HG03571 (cell line): Measurements from ENCODE around the gene HSF5.
"Not testable (repeated sequence)": the region's sequence is repeated elsewhere in the genome, so short reads cannot be mapped to it uniquely, and the experiment has no call there.

ENCODE experiments used
- ATAC-seq: cut with Tn5 transposase; IDR thresholded peaks from one replicate; pipeline ENCODE4 v1.9.1; 2021; ENCODE audit not compliant: unreplicated experiment

The HSF5 gene

DNA sequence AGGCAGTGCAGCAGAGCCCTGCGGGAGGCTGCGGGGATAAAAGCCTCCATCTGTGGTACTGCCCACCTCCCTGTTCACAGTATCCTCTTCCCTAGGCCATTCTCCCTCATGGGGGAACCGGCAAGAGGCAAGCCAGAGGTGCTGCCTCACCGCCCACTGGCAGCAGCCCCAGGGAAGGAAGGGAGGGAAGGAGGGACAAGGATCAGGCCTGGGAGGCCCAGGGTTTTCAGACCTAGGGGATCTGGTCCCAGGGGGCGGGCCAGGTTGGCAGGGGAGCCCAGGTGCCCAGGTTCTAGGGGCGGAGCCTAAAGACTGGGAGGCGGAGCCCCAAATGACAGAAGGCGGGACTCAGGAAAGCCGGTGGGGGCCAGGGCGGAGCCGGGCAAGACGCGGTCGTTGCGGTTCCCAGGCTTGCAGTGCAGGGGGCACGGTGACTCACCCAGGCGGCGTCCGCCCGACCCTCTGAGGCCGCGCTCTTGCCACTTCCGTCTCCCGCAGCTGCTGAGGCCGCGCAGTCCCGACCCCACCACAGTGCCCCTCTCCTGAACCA is 29.2 kb upstream of the HSF5 start:
- no peak for ATAC-seq

DNA sequence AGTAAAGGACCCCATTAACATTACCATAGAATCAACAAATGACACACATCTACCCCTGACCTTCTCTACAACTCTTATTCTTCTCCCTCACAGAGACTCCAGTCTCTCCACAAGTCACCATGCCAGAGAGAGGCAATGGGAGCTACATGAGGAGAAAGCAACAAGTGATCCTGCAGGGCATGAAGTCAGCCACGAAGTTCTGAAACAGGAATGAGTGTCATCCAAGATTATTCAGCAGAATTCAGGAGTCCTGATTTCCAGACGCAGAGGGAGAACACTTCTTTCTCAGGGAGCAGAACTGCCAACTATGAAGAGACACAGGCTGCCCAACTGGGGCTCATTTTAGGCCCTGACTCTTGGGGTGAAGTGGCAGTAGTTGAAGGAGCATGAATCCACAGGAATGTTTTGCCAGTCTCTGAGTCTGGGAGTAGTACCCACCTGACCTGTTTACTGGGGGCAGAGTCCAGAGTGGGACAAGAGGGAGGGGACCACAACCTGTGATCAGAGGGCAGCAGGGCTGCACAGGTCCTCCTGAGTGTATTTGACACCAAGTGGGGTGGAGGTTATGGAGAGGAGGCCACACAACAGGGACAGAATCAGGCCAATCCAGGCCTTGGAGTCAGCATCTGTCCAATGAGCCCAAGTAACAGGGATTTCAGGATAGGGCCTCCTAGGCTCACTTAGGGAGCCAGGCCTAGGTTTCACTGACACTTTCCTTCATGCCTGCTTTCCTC is 28.6 kb upstream of the HSF5 start:
- ATAC-seq, result no peak

DNA sequence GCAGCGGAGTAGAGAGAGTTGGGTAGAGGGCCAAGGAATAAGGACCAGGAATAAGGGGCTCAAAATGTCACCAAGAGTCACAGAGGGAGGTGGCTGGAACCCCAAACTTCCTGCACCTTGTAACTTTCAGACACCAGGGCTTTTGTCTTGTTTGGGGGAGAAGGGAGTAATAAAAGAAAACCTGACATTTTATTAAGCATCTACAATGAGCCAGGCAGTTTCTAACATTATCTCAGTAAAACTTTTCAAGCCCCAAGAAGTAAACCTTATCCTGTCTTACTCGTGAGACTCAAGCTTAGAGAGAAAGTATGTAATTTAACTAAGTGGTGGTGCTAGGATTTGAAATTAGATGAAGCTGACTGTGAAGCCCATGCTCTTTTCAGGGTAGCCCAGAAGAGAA is 27.1 kb upstream of the HSF5 start:
- ATAC-seq, result no peak

DNA sequence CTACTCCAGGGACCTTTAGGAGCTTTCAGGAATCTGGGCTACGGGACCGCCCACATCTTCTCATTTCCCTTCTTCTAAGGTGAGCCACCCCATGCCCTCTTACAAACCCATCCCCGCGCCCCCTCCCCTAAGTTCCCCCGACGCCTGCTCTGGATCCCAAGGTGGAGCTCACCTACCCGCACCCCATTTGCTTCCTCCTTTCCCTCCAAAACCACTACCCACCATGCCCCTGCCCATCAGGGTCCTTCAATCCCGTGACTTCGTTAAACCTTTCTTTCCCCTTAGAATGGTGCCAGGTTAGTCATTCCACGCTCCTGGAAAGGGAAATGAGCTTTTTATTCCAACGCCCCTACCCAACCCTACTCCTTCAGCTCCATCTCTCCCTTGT is 26.6 kb upstream of the HSF5 start:
- ATAC-seq, result no peak

DNA sequence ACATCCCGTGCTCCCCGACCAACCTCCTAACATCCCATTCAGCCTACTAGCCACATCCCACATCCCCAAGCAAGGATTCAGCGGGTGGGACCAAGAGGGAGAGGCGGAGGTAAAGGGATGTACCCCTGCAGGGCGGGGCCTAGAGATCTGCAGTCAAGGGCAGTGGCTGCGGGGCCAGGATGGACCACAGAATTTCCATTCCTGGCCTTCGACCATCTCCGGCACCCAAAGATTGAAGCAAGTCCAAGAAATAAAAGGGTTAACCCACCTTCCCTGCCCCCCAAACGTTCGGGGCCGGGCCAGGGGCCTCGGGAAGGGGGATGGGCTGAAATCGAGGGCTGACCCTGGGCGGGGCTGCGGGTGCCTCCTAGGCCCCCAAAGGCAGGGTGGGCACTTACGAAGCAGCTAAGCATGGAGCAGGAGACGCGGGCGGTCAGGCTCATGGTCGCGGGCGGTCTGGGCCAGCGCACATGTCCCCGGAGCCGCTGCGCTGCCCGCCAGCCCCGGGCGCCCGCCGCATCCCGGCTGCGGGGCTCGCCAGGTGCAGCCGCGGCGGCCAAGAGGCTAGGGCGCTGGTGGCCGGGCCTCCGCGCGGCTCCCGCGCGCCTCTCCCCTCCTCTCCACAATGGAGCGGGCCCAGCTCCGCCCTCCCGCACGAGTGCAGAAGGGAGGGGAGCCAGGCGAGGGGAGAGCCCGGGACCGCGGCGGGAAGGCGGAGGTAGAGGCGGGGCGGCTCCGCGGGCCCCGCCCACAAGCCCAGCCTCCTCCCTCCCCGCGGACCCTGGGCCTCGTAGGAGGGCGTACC is 26.0 kb upstream of the HSF5 start, which contains the start of gene MTMR4:
MTMR4 (minus strand) TSS at position 674 of the 805 bp plus-strand sequence; CDS start at position 443, 231 bp downstream.
- no peak for ATAC-seq

DNA sequence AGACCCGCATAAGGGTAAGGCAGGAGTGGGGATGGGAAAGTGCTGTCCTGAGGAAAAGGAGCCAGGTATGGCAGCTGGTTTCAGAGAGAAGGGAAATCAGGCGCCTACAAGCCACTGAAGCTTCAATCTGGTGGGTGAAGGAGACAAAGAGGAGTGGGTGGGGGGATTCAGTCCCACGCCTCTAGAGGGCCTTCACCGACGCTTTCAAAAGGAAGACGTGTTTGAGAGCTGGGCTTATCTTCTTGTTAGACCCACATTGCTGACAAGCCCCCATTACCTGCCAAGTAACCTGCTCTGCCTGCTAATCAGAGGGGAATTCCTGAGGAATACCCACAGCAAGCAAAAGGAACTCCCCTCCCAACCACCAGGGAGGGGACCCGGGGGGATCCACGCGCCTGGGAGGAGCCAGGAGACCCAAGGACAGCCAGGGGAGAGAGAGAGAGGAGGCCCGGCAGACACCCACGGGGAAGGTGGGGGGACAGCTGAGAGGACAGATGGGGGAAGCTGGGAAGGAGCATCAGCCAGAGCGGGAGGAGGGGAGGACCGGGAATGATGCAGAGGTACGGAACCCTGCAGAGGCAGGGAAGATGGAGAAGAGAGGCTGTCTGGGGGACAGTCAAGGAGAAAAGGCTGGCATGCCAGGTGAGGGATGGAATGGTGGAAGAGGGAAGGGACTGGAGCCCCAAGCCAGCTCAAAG is 25.2 kb upstream of the HSF5 start:
- ATAC-seq, result no peak

DNA sequence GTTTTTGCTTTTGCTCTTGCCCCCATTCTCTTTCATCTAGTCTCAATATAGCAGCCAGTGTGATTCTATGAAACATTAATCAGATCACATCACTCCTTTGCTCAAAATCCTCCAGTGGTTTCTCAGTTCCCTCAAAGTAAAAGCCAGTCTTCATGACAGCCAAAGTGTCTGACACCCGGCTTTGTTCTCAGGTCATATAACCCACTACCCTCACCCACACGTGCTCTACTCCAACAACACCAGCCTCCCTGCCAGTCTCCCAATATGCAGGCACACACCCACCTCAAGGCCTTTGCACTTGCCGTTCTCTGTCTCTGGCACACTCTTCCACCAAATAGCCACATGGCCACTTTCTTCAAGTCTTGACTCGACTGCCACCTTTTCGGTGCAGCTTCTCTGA is 21.9 kb upstream of the HSF5 start:
- no peak for ATAC-seq

DNA sequence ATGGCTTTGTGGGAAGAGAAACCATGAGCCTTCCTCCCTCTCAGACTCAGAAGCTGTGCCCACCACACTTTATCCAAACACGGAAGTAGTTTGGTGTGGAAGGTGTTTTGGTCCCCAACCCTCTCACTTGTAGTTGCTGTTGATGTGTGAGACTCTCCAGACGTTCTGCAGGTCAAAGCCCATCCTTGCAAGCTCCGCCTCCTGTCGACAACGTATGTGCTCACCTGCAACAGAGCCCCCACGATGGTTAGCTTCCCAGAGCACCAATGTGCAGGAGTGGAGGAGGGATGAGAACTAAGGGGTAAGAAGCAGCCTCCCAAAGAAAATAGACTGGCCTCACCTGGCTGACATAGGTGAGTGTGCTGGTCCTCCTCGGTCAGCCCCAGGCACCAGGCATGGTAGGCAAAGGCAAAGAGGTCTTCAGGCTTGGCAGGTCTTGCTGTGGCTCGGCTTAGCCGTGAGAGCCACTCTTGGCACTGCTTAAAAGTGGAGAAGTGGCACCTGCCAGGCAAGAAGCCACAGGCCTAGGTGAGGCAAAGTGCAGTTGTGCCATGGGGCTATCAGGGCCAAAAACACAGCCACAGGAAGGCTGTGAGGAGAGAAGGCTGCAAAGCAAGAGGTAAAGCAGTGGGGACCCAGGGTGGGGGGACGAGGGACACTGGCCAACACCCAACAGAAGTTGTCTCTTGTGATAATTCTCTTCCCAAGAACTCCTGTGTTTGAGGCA is 20.3 kb upstream of the HSF5 start:
- no peak for ATAC-seq

DNA sequence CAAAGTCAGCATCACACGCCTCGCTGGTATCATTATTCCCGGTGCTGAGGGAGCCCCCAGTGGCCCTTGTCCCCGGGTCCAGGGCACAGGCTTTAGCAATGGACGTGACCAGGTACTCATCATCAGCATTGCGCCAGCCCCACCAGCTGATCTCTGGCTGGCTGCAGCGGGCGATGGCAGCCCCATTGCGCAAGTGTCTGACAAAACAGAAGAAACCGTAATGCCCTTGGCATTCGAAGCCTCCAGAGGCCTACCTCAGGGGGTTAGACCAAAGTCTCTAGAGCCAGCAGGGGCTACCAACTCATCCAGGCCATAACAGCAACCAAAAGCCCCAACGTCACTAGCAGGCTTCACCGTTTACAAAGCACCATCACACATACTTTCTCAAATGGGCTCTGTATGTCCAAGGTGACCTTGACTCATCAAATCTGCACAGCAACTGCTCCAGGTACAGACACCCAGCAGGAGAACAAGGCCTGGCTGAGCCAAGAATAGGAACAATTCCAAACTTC is 19.0 kb upstream of the HSF5 start:
- ATAC-seq, result no peak

DNA sequence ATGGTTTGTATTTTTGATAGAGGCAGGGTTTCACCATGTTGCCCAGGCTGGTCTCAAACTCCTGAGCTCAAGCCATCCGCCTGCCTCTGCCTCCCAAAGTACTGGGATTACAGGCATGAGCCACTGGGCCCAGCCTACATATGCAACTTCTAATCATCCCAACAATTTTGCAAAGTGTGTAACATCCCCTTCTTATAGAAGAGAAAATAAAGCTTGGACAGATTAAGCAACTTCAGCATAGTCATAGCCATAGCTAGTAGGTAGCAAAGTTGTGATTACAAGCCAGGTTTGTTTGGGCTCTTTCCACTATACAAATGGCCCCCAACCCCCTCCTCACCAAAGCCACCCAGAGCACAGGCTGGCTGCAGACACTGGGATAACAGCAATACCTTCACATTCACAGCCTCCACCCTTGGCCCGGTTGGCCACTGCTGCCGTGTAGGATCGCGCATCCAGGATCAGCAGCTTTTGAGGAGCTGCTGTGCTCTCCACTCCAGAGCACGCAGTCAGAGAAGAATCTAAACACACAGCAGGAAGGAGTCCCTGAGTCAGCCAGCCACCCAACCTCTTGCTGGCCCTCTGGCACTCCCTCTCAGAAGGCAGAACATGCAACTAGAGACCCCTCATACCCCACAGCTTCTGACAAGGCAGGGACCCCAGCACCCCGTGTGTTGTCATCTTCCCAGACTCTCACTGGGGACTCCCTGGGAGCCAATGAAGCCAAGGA is 18.3 kb upstream of the HSF5 start:
- ATAC-seq, result no peak

DNA sequence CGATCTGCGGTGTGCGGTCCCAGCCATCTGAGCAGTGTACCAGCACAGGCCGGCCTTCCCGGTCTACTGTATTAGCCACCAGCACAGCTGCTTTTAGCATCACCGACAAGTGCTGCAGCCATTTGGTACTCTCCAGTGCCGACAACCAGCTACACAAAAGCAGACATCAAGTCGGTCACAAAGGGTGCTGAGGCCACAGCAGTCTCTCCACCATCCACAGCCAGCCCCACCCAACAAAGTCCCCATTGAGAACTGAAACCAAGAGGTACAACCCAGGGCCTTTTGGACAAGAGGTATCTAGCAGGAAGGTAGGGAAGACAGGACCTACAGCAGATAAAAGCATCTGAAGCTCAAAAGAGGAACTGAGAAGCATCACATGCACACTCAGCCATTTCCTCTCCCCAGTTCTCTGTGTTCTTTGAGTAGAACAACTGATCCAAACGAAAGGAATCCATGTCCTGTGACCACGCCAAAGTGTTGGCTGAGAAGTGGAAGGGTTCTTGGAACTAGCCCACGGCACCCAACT is 16.7 kb upstream of the HSF5 start:
- ATAC-seq, result peak; percentile 85

DNA sequence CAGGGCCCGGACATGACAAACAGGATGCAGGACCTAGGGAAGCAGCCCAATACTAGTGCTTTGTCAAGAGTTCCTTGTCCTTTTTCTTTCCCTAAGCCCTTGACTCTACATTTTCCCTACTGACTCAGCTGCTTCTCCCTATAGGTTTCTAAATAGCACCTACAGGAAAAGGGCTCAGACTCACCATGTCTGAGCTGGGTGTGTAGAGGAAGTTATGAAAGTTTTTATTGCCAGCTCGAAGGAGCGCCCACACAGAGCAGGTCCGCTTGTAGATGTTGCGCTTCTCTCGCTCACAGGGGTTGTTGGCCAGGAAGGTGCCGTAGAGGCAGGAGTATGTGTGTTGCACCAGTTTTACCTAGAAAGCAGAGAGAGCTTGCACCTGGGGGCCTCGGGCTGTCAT is 15.7 kb upstream of the HSF5 start:
- no peak for ATAC-seq

DNA sequence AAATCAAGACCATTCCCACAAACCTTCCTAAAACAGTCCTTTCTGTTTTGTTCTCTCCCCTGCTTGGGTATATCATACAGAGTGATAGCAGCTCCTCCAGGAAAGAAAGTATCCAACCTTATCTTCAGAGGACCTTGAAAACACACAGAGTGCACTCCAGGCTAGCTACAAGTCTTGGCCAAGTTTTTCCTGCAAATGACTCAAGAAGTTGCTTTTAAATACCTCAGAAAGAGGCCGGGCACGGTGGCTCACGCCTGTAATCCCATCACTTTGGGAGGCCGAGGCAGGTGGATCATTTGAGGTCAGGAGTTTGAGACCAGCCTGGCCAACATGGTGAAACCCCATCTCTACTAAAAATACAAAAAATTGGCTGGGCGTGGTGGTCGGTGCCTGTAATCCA is 14.9 kb upstream of the HSF5 start:
- not testable (repeated sequence) for ATAC-seq

DNA sequence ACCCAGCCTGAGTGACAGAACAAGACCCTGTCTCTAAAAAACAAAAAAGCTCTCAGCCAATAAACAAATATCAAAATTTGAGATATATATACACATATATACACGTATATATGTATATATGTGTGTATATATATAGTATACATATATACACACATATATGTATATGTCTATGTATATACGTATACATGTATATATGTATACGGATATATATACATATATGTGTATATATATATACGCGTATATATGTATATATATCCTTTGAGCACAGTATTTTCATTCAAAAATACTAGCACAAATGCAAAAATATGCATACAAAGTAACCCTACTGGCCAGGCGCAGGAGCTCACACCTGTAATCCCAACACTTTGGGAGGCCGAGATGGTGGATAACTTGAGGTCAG is 13.2 kb upstream of the HSF5 start:
- no peak for ATAC-seq

DNA sequence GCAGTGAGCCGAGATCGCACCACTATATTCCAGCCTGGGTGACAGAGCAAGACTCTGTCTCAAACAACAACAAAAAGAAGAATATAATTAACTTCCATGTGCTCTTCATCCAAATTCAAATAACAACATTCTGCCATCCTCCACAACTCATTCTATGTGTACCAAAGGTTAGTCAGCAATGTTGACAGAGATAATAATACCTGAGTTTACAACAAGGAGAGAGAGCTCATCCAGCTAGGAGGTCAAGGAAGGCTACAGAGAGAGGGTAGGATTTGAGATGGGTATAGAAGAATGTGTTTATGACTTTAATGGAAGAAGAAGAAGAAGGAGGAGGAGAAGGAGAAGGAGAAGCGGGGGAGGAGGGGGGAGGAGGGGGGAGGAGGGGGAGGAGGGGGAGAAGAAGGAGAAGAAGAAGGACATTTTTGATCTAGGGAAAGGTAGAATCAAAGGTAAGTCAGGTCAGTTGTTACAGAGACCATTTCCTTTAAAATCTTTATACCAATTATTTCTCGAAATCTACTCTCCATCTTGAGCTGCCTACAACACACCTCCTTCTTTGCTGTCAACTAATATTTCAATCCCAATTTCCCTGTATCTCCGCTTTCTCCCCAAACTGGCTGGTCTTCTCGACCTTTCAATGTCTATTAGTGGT is 10.1 kb upstream of the HSF5 start:
- no peak for ATAC-seq

DNA sequence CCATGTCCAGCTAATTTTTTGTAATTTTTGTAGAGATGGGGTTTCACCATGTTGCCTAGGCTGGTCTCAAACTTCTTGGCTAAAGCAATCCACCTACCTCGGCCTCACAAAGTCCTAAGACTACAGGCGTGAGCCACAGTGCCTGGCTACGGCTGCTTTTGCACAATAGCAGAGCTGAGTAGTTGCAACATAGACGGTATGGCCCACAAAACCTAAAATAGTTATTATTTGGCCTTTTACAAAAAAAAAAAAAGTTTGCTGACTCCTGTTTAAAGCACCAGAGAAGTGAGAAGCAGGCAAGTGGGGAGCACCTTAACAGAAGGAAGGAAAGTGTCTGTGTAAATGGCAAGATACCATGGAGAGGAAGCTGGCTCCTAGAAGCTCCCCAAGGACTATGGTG is 5.3 kb upstream of the HSF5 start:
- ATAC-seq, result no peak

DNA sequence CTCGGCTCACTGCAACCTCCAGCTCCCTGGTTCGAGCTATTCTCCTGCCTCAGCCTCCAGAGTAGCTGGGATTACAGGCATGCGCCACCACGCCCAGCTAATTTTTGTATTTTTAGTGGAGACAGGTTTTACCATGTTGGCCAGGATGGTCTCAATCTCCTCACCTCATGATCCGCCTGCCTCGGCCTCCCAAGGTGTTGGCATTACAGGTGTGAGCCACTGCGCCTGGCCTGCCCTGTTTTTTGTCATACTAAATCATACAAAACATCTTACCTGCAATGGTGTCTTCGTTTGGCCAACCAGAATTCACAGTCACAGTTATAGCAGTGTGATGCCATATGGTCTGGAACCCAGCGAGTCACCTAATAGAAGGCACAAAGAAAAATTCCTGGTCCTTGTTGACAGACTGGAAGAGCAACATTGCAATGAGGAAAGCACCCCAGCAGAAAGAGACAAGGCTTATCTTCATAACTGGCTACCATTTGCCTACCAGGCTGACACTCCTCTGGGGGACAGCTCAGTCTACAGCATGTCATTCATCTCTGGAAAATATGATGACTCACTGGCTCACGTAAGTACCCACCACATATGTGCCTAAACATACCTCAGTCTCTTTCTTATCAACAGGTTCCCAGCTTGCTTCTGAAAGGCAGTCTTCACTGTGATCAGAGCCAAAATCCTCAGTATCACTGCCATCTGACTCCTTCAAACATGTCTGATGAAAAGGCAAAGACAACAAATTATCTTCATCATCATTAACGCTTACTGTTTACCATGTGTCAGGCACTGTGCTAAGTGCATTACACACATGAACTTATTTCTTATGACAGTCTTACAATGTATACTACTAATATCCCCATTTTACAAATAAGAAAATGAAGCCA is 4.3 kb upstream of the HSF5 start:
- no peak for ATAC-seq

DNA sequence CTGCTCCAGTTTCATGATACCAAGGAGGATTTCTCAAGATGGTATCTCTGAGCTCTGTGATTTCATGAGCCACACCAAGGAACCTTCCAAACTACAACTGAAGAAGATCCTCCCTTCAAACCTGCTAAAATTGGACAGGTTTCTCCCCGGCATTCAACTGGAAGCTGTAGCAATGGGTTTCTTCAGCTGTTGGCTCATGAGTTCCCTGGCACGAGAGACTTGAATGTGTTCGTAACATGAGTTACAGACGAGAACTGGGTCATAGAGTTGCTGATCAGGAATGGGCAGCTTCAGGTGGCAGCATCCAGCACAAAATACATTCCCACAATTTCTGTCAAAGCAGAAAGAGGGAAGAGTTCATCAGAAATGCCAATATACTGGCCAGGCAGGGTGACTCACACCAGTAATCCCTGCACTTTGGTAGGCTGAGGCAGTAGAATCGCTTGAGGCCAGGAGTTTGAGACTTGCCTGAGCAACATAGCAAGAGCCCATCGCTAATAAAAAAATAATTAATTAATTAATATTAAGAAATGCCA is 3.4 kb upstream of the HSF5 start:
- ATAC-seq, result no peak
